GM12874 (cell line): ENCODE measurements around the gene LRRIQ4.

Source experiments
- TF ChIP-seq, protein P1 (sequence below): IDR thresholded peaks from 2 replicates; pipeline ENCODE4 v1.5.1; 2011; ENCODE audit warnings: low read depth, mild to moderate bottlenecking, control low read depth, low read length, moderate library complexity; ENCODE audit not compliant: insufficient read depth

LRRIQ4 gene

DNA sequence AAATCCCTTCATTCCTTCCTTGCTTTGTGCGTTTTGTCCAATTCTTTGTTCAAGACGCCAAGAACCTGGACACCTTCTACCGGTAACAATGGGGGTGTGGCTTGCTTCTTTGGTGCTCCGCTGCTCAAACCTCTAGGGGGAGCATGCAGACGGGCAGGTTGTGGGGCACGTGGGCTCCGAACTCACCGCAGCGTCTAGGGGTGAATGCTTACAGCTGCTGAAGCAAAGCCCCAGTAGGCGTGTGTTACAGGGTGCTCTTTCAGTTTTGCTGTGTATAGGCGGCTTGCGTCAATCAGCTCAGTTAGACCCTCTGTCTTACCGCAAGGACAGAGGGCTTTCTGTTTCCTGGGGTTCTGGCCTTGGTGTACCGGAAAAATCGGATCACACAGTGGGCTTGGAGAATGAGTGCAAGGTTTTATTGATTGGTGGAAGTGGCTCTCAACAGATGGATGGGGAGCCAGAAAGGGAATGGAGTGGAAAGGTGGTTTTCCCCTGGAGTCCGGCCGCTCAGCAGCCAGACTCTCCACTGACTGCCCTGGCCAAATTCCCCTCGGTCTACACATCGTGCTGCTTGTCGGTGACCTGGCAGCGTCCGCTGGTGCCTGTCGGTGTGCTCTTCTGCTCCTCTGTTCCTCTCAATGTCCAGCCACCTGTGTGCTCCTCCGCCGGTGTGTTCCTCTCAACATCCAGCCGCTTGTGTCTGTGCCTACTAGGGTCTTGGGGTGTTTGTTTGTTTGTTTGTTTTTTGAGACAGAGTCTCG, 1.3 kb downstream of the LRRIQ4 start:
- TF ChIP-seq, protein P1, sequence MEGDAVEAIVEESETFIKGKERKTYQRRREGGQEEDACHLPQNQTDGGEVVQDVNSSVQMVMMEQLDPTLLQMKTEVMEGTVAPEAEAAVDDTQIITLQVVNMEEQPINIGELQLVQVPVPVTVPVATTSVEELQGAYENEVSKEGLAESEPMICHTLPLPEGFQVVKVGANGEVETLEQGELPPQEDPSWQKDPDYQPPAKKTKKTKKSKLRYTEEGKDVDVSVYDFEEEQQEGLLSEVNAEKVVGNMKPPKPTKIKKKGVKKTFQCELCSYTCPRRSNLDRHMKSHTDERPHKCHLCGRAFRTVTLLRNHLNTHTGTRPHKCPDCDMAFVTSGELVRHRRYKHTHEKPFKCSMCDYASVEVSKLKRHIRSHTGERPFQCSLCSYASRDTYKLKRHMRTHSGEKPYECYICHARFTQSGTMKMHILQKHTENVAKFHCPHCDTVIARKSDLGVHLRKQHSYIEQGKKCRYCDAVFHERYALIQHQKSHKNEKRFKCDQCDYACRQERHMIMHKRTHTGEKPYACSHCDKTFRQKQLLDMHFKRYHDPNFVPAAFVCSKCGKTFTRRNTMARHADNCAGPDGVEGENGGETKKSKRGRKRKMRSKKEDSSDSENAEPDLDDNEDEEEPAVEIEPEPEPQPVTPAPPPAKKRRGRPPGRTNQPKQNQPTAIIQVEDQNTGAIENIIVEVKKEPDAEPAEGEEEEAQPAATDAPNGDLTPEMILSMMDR = peak; percentile 77

DNA sequence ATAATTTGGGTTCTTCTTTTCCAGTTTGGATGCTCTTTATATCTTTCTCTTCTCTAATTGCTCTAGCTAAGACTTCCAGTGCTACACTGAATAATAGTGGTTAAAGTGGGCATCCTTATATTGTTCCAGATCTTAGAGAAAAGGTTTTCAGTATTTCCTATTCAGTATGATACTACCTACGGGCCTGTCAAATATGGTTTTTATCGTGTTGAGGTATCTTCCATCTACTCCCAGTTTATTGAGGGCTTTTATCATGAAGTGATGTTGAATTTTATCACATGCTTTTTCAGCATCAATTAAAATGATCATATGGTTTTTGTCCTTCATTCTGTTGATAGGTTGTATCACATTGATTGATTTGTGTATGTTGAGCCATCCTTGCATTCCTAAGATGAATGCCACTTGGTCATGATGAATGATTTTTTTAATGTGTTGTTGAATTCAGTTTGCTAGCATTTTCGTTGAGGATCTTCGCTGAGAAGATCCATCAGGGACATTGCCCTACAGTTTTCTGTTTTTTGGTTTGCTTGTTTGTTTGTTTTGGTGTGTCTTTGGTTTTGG, 3.0 kb downstream of the LRRIQ4 start:
- TF ChIP-seq, protein P1 = no peak

DNA sequence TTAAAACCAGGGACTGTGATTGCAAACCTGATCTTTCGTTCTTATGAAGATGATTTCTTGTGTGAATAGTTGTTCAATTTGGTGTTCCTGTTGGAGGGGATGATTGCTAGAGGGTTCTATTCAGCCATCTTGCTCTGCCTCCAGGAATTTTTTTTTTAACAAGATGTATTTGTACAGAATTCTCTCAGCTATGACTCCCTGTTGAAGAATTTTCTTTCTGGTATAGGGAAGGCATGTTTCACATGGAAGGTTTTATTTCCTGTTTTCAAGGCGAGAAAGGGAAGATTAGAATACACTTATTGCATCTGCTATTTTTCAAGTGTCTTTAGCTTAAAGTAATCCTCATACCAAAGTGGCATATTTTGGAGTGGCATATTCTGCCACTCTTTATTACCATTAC, 5.6 kb downstream of the LRRIQ4 start:
- TF ChIP-seq, protein P1 = no peak

DNA sequence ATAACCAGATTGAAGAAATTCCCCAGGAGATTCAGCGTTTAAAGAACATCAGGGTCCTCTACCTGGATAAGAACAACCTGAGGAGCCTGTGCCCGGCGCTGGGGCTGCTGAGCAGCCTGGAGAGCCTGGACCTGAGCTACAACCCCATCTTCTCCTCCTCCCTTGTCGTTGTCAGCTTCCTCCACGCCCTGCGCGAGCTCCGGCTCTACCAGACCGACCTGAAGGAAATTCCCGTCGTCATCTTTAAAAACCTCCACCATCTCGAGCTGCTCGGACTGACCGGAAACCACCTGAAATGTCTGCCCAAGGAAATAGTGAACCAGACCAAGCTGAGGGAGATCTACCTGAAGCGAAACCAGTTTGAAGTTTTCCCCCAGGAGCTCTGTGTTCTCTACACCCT, 9.4 kb downstream of the LRRIQ4 start:
- TF ChIP-seq, protein P1 = no peak

DNA sequence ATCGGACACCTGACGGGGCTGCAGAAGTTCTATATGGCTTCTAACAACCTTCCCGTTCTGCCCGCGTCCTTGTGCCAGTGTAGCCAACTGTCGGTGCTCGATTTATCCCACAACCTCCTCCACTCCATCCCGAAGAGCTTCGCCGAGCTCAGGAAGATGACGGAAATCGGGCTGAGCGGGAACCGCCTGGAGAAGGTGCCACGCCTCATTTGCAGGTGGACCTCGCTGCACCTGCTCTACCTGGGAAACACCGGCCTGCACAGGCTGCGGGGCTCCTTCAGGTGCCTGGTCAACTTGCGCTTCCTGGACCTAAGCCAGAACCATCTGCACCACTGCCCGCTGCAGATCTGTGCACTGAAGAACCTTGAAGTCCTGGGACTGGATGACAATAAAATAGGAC, 9.9 kb downstream of the LRRIQ4 start:
- TF ChIP-seq, protein P1 = no peak

DNA sequence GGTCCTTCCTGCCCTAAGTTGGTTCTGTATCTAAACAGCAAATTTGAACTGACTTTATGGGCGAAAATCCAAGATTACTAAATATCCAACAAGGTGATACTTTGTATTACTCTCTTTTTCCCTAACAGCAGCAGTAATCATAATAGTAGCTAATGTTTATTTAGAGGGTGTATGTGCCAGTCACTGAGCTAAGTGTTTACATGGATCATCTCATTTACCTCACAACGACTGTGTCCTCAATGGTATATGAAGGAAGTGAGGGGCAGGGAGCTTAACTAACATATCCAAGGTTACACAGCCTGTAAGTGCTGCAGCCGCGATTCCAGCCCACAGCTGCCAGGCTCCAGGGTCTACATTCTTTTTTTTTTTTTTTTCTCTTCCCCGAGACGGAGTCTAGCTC, 10.3 kb downstream of the LRRIQ4 start:
- TF ChIP-seq, protein P1 = no peak

DNA sequence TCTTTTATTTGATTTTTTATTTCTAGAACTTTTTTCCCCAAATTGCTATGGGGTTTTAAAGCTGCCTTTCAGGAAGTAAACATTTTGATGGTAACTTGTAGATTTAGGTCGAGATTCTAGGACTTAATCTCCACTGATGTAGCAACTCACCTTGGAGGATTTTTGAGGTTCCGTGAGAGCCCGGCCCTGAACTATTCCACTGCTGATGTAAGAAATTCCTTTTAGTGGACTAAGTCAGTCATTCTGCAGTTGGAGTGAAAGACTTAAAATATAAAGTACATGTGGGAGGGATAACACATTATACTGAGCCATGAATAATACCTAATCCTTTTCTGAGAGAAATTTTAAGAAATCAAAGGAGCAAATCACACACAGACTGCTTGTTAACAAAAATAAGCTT, 12.6 kb downstream of the LRRIQ4 start:
- TF ChIP-seq, protein P1 = no peak
